Stimulated activated naive B cell treated with anti-CD40 and anti-IgM and Interleukin-4, amounts not matched to agents 10 μg/mL and 1 μg/mL and 100 μg/mL, for 72 hours (primary cell): ENCODE data around the gene CDC6.

Experiments used
- ATAC-seq, 2 donors: fragments of 150-1000 bp; cut with Tn5 transposase; replicated peaks; 2 replicates each; pipeline ENCODE4 v1.10.0; 2021; ENCODE audit warnings: moderate library complexity in 1 of 2
- DNase-seq: peaks from one replicate; pipeline ENCODE4 v3.0.0; 2021
- H3K27ac Mint-ChIP-seq: one replicate; pipeline ENCODE4 v1.8.0; 2022; ENCODE audit warnings: mild to moderate bottlenecking, mixed read lengths
- H3K27me3 Mint-ChIP-seq, 2 donors: one replicate each; pipeline ENCODE4 v1.8.0; 2022; ENCODE audit warnings: mixed read lengths in 2 of 2
- H3K36me3 Mint-ChIP-seq, 2 donors: one replicate each; pipeline ENCODE4 v1.8.0; 2022; ENCODE audit warnings: mixed read lengths in 2 of 2, mild to moderate bottlenecking in 1 of 2
- H3K4me1 Mint-ChIP-seq, 2 donors: one replicate each; pipeline ENCODE4 v1.8.0; 2022; ENCODE audit warnings: mixed read lengths in 2 of 2, mild to moderate bottlenecking in 1 of 2
- H3K4me3 Mint-ChIP-seq, 2 donors: one replicate each; pipeline ENCODE4 v1.8.0; 2022; ENCODE audit warnings: mild to moderate bottlenecking in 2 of 2, mixed read lengths in 2 of 2, moderate library complexity in 1 of 2
- H3K9me3 Mint-ChIP-seq, 2 donors: one replicate each; pipeline ENCODE4 v1.8.0; 2022; ENCODE audit warnings: mixed read lengths in 2 of 2, mild to moderate bottlenecking in 1 of 2

Gene CDC6

DNA sequence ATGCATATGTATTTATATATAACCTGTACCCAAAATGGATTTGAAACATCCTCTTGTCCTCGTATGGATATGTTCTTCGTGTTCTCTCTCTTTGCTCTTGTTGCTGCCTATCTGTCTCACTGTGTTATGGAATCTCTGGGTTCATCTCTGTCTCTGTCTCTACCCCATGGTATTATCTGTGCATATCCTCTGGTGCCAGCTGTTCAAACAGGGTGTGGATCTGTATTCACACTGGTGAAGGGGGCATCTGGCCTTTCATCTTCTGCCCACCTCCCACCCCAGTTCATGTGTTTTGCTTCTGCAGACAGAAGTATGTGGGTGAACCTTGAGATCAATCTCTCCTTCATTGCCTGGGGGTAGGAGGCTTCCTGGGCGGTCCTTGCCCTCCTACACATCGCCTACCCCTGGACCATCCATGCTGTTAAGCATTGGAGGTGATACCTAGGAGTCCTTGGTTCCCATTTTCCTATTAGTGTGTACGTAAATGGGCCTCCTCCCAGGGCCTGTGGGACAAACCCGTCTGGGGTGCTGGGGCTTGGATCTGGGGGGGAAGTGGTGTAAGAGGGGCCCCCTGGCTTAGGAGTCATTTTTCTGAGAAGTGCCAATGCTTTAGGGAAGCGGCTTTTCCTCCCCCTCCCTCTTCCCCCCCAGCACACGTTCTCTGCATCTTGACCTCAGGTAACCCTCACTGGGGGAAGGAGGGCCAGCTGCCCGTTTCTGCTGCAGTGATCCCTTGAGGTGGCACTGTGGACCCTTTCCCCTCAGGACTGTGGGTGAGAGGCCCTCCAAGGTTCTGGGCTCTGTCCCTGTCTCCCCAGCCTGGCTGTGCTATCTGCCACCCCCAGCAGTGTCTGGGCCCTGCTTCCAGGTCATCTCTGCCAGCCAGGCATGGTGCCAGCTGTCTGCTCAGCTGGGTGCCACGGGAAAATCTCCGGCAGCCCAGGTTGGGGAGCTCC is 42.4 kb downstream of the CDC6 start:
- ATAC-seq (peak; percentile 5 to 19), DNase-seq (no peak)
- Mint-ChIP-seq H3K27me3 (no peaks in the 10 kb centered on the region), H3K4me1 (peaks cover 77 to 94% of the 10 kb centered on the region in 2 donors), H3K36me3 (peaks cover 29 to 53% of the 10 kb centered on the region in 2 donors), H3K4me3 (peak overlapping the region; percentile 10 to 39), H3K27ac (peak overlapping the region; percentile 2), H3K9me3 (no peaks in the 10 kb centered on the region)

DNA sequence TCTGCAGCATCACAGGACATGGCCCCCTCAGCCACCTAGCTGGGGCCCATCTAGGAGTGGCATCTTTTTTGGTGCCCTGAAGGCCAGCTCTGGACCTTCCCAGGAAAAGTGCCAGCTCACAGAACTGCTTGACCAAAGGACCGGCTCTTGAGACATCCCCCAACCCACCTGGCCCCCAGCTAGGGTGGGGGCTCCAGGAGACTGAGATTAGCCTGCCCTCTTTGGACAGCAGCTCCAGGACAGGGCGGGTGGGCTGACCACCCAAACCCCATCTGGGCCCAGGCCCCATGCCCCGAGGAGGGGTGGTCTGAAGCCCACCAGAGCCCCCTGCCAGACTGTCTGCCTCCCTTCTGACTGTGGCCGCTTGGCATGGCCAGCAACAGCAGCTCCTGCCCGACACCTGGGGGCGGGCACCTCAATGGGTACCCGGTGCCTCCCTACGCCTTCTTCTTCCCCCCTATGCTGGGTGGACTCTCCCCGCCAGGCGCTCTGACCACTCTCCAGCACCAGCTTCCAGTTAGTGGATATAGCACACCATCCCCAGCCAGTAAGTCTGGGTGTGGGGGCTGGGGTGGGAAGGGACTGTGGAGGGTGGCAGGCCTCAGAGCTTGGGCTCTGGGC is 43.3 kb downstream of the CDC6 start:
- Mint-ChIP-seq H3K27ac (peak overlapping the region; percentile 74), H3K9me3 (no peaks in the 10 kb centered on the region), H3K27me3 (no peaks in the 10 kb centered on the region), H3K4me3 (peak overlapping the region; percentile 39 to 52), H3K4me1 (peaks cover 70 to 89% of the 10 kb centered on the region in 2 donors), H3K36me3 (peaks cover 29 to 54% of the 10 kb centered on the region in 2 donors)
- no peak for DNase-seq
- ATAC-seq, result no peak

DNA sequence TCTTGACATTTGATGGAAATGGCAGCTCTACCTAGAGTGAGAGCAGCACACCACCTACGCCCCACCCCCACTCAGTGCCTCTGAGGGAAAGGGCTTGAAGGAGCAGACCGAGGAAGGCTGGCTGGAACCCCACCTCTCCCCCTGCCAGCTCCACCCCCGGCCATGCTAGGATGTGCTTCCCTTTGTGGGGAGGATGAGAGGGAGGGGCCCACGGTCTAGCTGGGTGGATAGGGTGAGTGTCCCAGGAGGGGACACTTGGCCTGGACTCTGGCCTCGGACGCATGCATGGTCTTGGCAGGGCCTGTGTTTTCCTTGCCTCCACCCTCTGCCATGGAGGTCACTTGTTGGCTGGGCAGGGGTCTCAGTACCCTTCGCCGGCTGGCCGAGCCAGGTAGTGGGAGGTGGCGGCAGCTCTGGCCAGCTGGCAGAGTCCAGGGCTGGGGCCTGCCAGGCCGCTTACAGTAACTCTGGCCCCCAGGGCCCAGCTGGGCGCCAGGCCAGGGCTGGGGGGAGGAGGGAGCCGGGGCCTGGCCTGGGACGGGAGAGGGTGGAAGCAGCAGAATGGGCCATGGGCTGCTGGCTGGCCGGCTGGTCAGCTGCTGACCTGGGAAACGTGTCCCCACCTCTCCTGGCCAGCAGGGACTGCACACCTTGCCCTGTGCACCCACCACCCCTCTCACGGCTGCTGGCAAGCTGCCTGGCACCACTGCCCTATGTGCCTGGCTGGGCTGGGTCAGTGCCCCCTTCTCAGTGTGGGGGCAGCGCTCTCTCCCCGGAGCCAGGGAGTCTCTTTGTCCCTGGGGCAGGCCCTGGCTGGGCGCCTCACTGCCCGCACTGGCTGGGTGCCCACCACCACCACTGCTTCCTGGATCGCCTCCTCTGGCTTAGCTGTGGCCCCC is 44.3 kb downstream of the CDC6 start:
- no peak for ATAC-seq
- Mint-ChIP-seq H3K27ac (peak overlapping the region; percentile 74), H3K4me1 (peaks cover 62 to 85% of the 10 kb centered on the region in 2 donors), H3K36me3 (peaks cover 28 to 54% of the 10 kb centered on the region in 2 donors), H3K4me3 (peak overlapping the region in 1 of 2 donors; percentile 15), H3K27me3 (no peaks in the 10 kb centered on the region), H3K9me3 (no peaks in the 10 kb centered on the region)
- no peak for DNase-seq

GRCh38 chr17:40333781-40334448 is 46.2 kb downstream of the CDC6 start:
- DNase-seq (no peak), ATAC-seq (no peak)
- H3K9me3 Mint-ChIP-seq, result peaks cover 0 to 2% of the 10 kb centered on the region in 2 donors
- H3K4me1 Mint-ChIP-seq, result peaks cover 52 to 82% of the 10 kb centered on the region in 2 donors
- H3K27me3 Mint-ChIP-seq, result no peaks in the 10 kb centered on the region
- peak overlapping the region; percentile 71 for H3K27ac Mint-ChIP-seq
- peaks cover 29 to 56% of the 10 kb centered on the region in 2 donors for H3K36me3 Mint-ChIP-seq
- peak overlapping the region; percentile 25 to 54 for H3K4me3 Mint-ChIP-seq

DNA sequence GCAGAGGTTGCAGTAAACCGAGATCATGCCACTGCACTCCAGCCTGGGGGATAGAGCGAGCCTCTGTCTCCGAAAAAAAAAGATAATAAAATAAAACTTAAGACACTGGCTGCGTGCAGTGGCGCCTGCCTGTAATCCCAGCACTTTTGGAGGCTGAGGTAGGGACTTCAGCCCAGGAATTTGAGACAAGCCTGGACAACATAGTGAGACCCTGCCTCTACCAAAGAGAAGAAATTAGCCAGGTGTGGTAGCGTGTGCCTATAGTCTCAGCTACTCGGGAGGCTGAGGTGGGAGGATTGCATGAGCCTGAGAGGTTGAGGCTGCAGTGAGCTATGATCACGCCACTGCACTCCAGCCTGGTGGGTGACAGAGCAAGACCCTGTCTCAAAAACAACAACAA is 47.9 kb downstream of the CDC6 start:
- peaks cover 55 to 85% of the 10 kb centered on the region in 2 donors for H3K4me1 Mint-ChIP-seq
- peaks cover 42 to 64% of the 10 kb centered on the region in 2 donors for H3K36me3 Mint-ChIP-seq
- H3K9me3 Mint-ChIP-seq, result peaks cover 0 to 2% of the 10 kb centered on the region in 2 donors
- no peak overlapping the region for H3K4me3 Mint-ChIP-seq
- no peak for ATAC-seq
- H3K27ac Mint-ChIP-seq, result no peak overlapping the region
- no peak for DNase-seq
- H3K27me3 Mint-ChIP-seq, result no peaks in the 10 kb centered on the region

DNA sequence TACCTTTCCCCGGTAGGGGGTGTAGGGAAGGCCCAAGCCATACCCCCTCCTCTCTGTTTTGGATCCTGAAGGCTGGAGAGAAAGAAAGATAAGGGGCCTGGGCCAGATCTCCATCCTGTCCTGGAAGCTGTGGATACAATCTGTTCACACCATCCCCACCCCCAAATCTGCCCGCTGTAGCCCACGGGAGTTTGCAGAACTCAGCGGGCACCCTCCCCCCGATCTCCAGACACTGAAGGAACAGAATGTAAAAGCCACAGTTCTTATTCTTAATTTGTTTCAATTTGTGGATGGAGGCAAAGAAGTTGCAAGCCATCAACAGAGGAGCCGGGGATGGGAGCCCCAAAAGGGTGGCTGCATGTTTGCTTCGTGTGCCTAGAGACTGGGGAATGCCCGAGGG is 49.7 kb downstream of the CDC6 start:
- Mint-ChIP-seq H3K4me1 (peaks cover 44 to 85% of the 10 kb centered on the region in 2 donors), H3K27ac (no peak overlapping the region), H3K36me3 (peaks cover 36 to 58% of the 10 kb centered on the region in 2 donors), H3K27me3 (no peaks in the 10 kb centered on the region), H3K4me3 (no peak overlapping the region), H3K9me3 (peaks cover 0 to 2% of the 10 kb centered on the region in 2 donors)
- ATAC-seq, result no peak
- no peak for DNase-seq

DNA sequence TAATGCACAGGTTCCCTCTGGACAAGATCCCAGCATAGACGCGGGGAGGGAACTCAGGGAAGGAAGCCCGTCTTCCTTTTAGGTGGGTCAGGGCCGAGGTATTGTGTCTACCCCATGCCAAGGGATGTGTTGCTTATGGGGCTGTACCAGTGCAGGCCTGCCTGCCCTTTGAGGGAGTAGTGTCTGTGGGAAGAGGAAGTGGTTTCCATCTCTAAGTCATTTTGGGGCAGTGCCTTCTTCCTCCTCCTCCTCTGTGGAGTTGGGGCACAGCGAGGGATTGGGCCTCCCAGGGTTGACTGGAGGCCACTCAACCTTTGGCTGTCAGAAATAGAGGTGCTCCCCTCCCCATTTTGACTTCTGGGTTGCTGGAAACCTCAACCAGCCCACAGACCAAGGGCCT is 50.4 kb downstream of the CDC6 start:
- no peak for DNase-seq
- no peak overlapping the region for H3K27ac Mint-ChIP-seq

GRCh38 chr17:40338941-40339649 is 51.4 kb downstream of the CDC6 start:
- ATAC-seq (no peak), DNase-seq (no peak)
- peaks cover 54 to 88% of the 10 kb centered on the region in 2 donors for H3K4me1 Mint-ChIP-seq
- peak overlapping the region in 1 of 2 donors; percentile 3 for H3K4me3 Mint-ChIP-seq
- H3K27me3 Mint-ChIP-seq, result no peaks in the 10 kb centered on the region
- H3K27ac Mint-ChIP-seq, result peak overlapping the region; percentile 27
- peaks cover 0 to 2% of the 10 kb centered on the region in 2 donors for H3K9me3 Mint-ChIP-seq
- H3K36me3 Mint-ChIP-seq, result peaks cover 27 to 49% of the 10 kb centered on the region in 2 donors

More for the DNA sequence above, 50.4 kb downstream of the CDC6 start:
- peaks cover 32 to 57% of the 10 kb centered on the region in 2 donors for H3K36me3 Mint-ChIP-seq
- no peaks in the 10 kb centered on the region for H3K27me3 Mint-ChIP-seq
- H3K4me3 Mint-ChIP-seq, result no peak overlapping the region
- H3K4me1 Mint-ChIP-seq, result peaks cover 45 to 86% of the 10 kb centered on the region in 2 donors
- H3K9me3 Mint-ChIP-seq, result peaks cover 0 to 2% of the 10 kb centered on the region in 2 donors
- ATAC-seq, result peak in 1 of 2 donors; percentile 18

GRCh38 chr17:40340327-40340726 is 52.6 kb downstream of the CDC6 start:
- no peaks in the 10 kb centered on the region for H3K27me3 Mint-ChIP-seq
- peaks cover 0 to 2% of the 10 kb centered on the region in 2 donors for H3K9me3 Mint-ChIP-seq
- ATAC-seq (no peak), DNase-seq (no peak)
- no peak overlapping the region for H3K4me3 Mint-ChIP-seq
- H3K36me3 Mint-ChIP-seq, result peaks cover 23 to 44% of the 10 kb centered on the region in 2 donors
- no peak overlapping the region for H3K27ac Mint-ChIP-seq
- H3K4me1 Mint-ChIP-seq, result peaks cover 54 to 88% of the 10 kb centered on the region in 2 donors

GRCh38 chr17:40340880-40341807 is 53.5 kb downstream of the CDC6 start:
- Mint-ChIP-seq H3K4me3 (peak overlapping the region; percentile 78 to 80), H3K4me1 (peaks cover 62 to 95% of the 10 kb centered on the region in 2 donors), H3K9me3 (peaks cover 0 to 2% of the 10 kb centered on the region in 2 donors), H3K36me3 (peaks cover 23 to 44% of the 10 kb centered on the region in 2 donors), H3K27me3 (no peaks in the 10 kb centered on the region), H3K27ac (peak overlapping the region; percentile 89)
- ATAC-seq, result peak; percentile 85
- peak; percentile 78 for DNase-seq

GRCh38 chr17:40341808-40342503 is 54.3 kb downstream of the CDC6 start:
- H3K4me3 Mint-ChIP-seq, result peak overlapping the region; percentile 78 to 80
- H3K27me3 Mint-ChIP-seq, result no peaks in the 10 kb centered on the region
- peaks cover 0 to 2% of the 10 kb centered on the region in 2 donors for H3K9me3 Mint-ChIP-seq
- peaks cover 24 to 44% of the 10 kb centered on the region in 2 donors for H3K36me3 Mint-ChIP-seq
- peak overlapping the region; percentile 91 for H3K27ac Mint-ChIP-seq
- peaks cover 67 to 98% of the 10 kb centered on the region in 2 donors for H3K4me1 Mint-ChIP-seq
- DNase-seq, result no peak
- ATAC-seq, result no peak
